ENCODE data around the gene RSRC1. TPM values are rescaled to one million over a fixed set of nuclear protein-coding genes. Genes with fewer than 3 reads are reported as not detected.

The RSRC1 gene
- total RNA-seq, 1 donor from 2014 or later = 28.5 TPM

- no peak for TF ChIP-seq CTCF (IDR thresholded peaks at IDR 0.05; ENCODE audit: insufficient read depth, low read depth, low read length)
- no peak for TF ChIP-seq EZH2 (IDR thresholded peaks at IDR 0.05; ENCODE audit: insufficient read depth, low read length)
- Mint-ChIP-seq H3K27ac (ENCODE audit: unreplicated experiment) (no peak overlapping the region), H3K4me3 (ENCODE audit: unreplicated experiment) (no peak overlapping the region), H3K9me3 (ENCODE audit: unreplicated experiment) (no peaks in the 10 kb centered on the region), H3K36me3 (ENCODE audit: low read depth, unreplicated experiment) (no peaks in the 10 kb centered on the region), H3K27me3 (ENCODE audit: low read depth, unreplicated experiment) (no peaks in the 10 kb centered on the region), H3K4me1 (ENCODE audit: low read depth, unreplicated experiment) (no peaks in the 10 kb centered on the region)
- Histone ChIP-seq H3K79me2 (ENCODE audit: insufficient read depth, low read length) (no peaks in the 10 kb centered on the region), H3K9me3 (ENCODE audit: insufficient read depth, low read depth, low read length) (no peaks in the 10 kb centered on the region), H3K4me3 (ENCODE audit: insufficient read depth, low read depth, low read length) (no peak overlapping the region), H3K4me1 (ENCODE audit: insufficient read depth, low read length) (no peaks in the 10 kb centered on the region), H3K9ac (ENCODE audit: low read length) (no peak overlapping the region), H2AFZ (ENCODE audit: low read depth, low read length) (no peak overlapping the region), H3K36me3 (ENCODE audit: insufficient read depth, low read length) (no peaks in the 10 kb centered on the region), H4K20me1 (ENCODE audit: insufficient read depth, low read length) (no peaks in the 10 kb centered on the region), H3K4me2 (ENCODE audit: low read length) (no peak overlapping the region), H3K27me3 (ENCODE audit: insufficient read depth, low read length) (no peaks in the 10 kb centered on the region), H3K27ac (ENCODE audit: low read depth, low read length) (no peak overlapping the region)
- no peak for FAIRE-seq
- DNase-seq (ENCODE audit: low read depth) = no peak
These were observed 355.2 kb downstream of the RSRC1 start for GRCh38 chr3:158465074-158465473.

- DNase-seq (ENCODE audit: low read depth) (peak; percentile 44), FAIRE-seq (no peak)
- peaks cover 5% of the 10 kb centered on the region for H3K4me1 Mint-ChIP-seq (ENCODE audit: low read depth, unreplicated experiment)
- Histone ChIP-seq H3K9me3 (ENCODE audit: insufficient read depth, low read depth, low read length) (no peaks in the 10 kb centered on the region), H4K20me1 (ENCODE audit: insufficient read depth, low read length) (no peaks in the 10 kb centered on the region), H3K27ac (ENCODE audit: low read depth, low read length) (no peak overlapping the region), H3K4me1 (ENCODE audit: insufficient read depth, low read length) (no peaks in the 10 kb centered on the region), H3K4me3 (ENCODE audit: insufficient read depth, low read depth, low read length) (no peak overlapping the region), H3K9ac (ENCODE audit: low read length) (no peak overlapping the region), H3K27me3 (ENCODE audit: insufficient read depth, low read length) (no peaks in the 10 kb centered on the region), H3K79me2 (ENCODE audit: insufficient read depth, low read length) (no peaks in the 10 kb centered on the region), H3K36me3 (ENCODE audit: insufficient read depth, low read length) (no peaks in the 10 kb centered on the region), H2AFZ (ENCODE audit: low read depth, low read length) (no peak overlapping the region), H3K4me2 (ENCODE audit: low read length) (no peak overlapping the region)
- H3K9me3 Mint-ChIP-seq (ENCODE audit: unreplicated experiment) = no peaks in the 10 kb centered on the region
- H3K36me3 Mint-ChIP-seq (ENCODE audit: low read depth, unreplicated experiment) = no peaks in the 10 kb centered on the region
- no peak overlapping the region for H3K4me3 Mint-ChIP-seq (ENCODE audit: unreplicated experiment)
- no peak for TF ChIP-seq CTCF (IDR thresholded peaks at IDR 0.05; ENCODE audit: insufficient read depth, low read depth, low read length)
- no peak overlapping the region for H3K27ac Mint-ChIP-seq (ENCODE audit: unreplicated experiment)
- H3K27me3 Mint-ChIP-seq (ENCODE audit: low read depth, unreplicated experiment) = no peaks in the 10 kb centered on the region
These were observed 361.2 kb downstream of the RSRC1 start for GRCh38 chr3:158470944-158471638.

GRCh38 chr3:158471639-158472294 is 361.9 kb downstream of the RSRC1 start:
- no peaks in the 10 kb centered on the region for H3K36me3 ChIP-seq (ENCODE audit: insufficient read depth, low read length)
- no peak overlapping the region for H3K9ac ChIP-seq (ENCODE audit: low read length)
- H3K27me3 ChIP-seq (ENCODE audit: insufficient read depth, low read length) = no peaks in the 10 kb centered on the region
- no peaks in the 10 kb centered on the region for H3K9me3 ChIP-seq (ENCODE audit: insufficient read depth, low read depth, low read length)
- no peaks in the 10 kb centered on the region for H3K79me2 ChIP-seq (ENCODE audit: insufficient read depth, low read length)
- no peaks in the 10 kb centered on the region for H3K4me1 ChIP-seq (ENCODE audit: insufficient read depth, low read length)
- H2AFZ ChIP-seq (ENCODE audit: low read depth, low read length) = no peak overlapping the region
- TF ChIP-seq EZH2 (IDR thresholded peaks at IDR 0.05; ENCODE audit: insufficient read depth, low read length) (no peak), CTCF (IDR thresholded peaks at IDR 0.05; ENCODE audit: insufficient read depth, low read depth, low read length) (no peak)
- no peak overlapping the region for H3K4me2 ChIP-seq (ENCODE audit: low read length)
- no peaks in the 10 kb centered on the region for H3K27me3 Mint-ChIP-seq (ENCODE audit: low read depth, unreplicated experiment)
- no peak overlapping the region for H3K27ac Mint-ChIP-seq (ENCODE audit: unreplicated experiment)
- no peak overlapping the region for H3K27ac ChIP-seq (ENCODE audit: low read depth, low read length)
- H4K20me1 ChIP-seq (ENCODE audit: insufficient read depth, low read length) = no peaks in the 10 kb centered on the region
- no peak overlapping the region for H3K4me3 Mint-ChIP-seq (ENCODE audit: unreplicated experiment)
- H3K9me3 Mint-ChIP-seq (ENCODE audit: unreplicated experiment) = no peaks in the 10 kb centered on the region
- H3K36me3 Mint-ChIP-seq (ENCODE audit: low read depth, unreplicated experiment) = no peaks in the 10 kb centered on the region
- H3K4me3 ChIP-seq (ENCODE audit: insufficient read depth, low read depth, low read length) = no peak overlapping the region
- DNase-seq (ENCODE audit: low read depth) (peak; percentile 96), FAIRE-seq (peak; percentile 77)
- peaks cover 5% of the 10 kb centered on the region for H3K4me1 Mint-ChIP-seq (ENCODE audit: low read depth, unreplicated experiment)

Measured in astrocyte (in vitro differentiated cells and primary cell).